Renal cortical epithelial cell (primary cell): ENCODE measurements around the gene KIAA1671. TPM values are rescaled to one million over a fixed set of nuclear protein-coding genes. Genes with fewer than 3 reads are reported as not detected.
"Not testable (repeated sequence)": the region's sequence is repeated elsewhere in the genome, so short reads cannot be mapped to it uniquely, and the experiment has no call there.

ENCODE experiments used
- DNase-seq: peaks from one replicate; pipeline ENCODE4 v3.0.0-alpha.2; 2011; ENCODE audit warnings: low read depth
- total RNA-seq: library from RNA; depleted of rRNA; stranded (reverse); fragments of >200 nt; gene quantifications from 2 replicates; pipeline ENCODE4 v1.2.3, GENCODE V29; 2014

KIAA1671 gene
- total RNA-seq = 15.5 and 31.1 TPM in 2 replicates

GRCh38 chr22:24951942-24952836 is at the start of gene KIAA1671:
KIAA1671 (plus strand) TSS chr22:24952716; CDS start chr22:25028000, 75,284 bp downstream.
- peak; percentile 48 for DNase-seq

- DNase-seq = no peak
These were observed 46.6 kb upstream of the KIAA1671 start for GRCh38 chr22:24905909-24906308.

GRCh38 chr22:24907101-24907500 is 45.4 kb upstream of the KIAA1671 start:
- not testable (repeated sequence) for DNase-seq

GRCh38 chr22:24920029-24920428 is 32.5 kb upstream of the KIAA1671 start:
- no peak for DNase-seq

DNA sequence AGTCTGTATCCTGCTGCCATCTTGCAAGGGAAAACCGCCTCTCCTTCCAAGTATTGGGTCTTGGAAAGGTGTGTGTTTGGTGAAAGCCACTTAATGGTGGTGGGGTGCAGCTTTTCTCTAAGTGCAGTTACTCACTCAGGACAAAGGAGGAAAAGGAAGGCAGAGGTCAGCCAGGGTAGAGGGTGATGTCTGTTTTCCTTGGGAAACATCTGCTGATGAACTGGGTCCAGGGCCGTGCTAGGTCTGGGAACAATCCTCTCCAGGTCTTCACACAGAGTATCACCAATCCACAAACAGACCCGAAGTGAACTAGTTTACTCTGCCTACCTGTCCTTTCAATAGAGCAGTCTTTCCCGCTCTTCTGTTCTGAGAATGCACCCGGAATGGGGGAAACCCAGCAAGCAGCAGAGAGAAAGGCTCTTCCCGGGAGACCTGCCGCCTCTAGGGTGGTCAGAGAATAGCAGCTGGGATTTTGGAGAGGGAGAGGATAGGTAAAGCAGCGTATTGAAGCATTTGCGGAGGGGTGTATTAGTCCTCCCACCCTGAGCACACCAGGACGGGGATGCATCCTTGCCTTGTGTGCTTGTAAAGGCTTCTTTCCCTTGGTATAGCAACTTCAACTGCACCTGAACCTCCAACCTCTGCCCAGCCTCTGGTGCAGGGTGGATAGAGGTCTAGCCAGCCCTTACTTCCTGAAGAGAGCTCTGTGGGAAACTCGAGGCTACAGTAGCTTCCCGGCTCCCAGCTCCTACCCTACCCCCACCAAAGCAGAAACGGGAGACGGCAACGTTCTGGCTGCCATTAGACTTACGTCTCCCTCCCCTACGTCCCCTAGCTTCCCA is 26.7 kb upstream of the KIAA1671 start:
- DNase-seq = no peak

- no peak for DNase-seq
These were observed 26.1 kb upstream of the KIAA1671 start for GRCh38 chr22:24926428-24926725.

- peak; percentile 30 for DNase-seq
These were observed 25.5 kb upstream of the KIAA1671 start for GRCh38 chr22:24926849-24927579.

DNA sequence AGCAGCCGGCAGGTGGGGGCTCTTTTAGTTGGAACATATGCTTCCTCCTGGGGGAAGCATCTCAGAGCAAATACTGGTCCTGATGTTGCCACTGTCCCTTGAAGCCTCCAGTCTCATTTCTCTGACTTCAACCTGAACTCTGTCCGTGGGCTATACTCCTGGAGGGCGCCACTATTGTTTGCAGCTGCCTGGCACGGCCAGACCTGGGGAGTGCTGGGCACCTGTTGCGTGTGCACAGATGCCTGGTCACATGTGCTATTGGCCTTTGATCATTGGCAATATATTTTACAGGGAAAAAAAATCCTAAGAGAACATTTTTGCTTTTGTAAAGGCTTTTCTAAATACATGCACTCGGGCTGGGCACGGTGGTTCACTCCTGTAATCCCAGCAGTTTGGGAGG is 24.2 kb upstream of the KIAA1671 start:
- no peak for DNase-seq

DNA sequence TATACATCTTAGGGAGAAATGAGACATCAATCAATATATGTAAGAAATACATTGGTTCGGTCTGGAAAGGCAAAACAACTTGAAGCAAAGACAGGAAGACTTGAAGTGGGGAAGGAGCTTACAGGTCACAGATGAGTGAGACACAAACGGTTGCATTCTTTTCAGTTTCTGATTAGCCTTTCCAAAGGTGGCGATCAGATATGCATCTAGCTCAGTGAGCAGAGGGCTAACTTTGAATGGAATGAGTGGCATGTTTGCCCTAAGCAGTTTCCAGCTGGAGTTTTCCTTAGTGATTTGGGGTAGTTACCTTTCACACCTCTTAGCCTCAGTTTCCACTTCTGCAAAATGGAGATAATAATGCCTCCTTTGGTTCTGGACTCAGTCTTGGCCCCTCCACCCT is 21.8 kb upstream of the KIAA1671 start:
- no peak for DNase-seq

- DNase-seq = no peak
These were observed 16.6 kb upstream of the KIAA1671 start for GRCh38 chr22:24935771-24936483.

DNA sequence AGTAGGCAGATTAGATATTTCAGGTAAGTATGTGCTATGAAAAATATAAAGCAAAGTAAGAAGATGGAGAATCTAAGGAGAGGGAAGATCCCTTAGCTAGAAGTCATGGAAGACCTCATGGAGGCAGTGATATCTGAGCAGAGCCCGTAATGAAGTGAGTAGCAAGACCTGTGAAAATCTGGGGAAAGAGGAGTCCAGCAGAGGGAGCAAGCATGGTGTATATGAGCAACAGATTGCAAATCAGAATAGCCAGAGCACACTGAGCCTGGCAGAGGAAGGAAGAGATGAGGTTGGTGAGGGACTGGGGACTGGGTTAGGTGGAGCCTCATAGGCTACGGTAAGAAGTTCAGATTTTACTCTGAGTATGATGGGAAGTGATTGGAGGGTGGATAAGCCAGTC is 15.4 kb upstream of the KIAA1671 start:
- DNase-seq = peak; percentile 44

DNA sequence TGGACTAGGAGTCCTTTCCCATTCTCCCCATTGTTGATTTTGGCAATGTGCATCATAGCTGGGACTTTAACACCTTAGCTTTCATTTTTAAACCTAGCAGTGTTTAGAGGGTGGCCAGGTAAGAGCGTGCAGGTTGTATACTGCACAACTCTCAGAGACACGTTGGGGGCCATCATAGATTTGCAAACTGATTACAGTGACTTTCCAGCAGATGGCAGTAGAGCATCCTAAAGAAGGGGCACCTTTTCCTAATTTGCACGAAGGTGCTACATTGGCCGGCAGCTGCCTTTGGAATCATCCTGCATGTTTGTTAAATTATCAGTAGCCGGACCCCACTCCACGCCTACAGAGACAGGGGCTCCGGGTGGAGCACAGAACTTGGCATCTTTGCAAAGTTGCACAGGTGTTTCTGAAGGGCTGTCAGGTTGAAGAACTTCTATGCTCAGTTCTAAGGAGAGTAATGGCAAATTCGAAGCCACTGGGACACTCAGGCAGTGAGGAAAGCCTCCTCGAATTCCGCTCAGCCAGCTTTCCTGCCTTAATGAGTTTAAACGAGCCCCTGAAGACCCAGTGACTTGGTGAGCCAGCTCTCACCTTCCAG is 13.7 kb upstream of the KIAA1671 start:
- peak; percentile 44 for DNase-seq

- no peak for DNase-seq
These were observed 10.2 kb upstream of the KIAA1671 start for GRCh38 chr22:24942301-24942700.

DNA sequence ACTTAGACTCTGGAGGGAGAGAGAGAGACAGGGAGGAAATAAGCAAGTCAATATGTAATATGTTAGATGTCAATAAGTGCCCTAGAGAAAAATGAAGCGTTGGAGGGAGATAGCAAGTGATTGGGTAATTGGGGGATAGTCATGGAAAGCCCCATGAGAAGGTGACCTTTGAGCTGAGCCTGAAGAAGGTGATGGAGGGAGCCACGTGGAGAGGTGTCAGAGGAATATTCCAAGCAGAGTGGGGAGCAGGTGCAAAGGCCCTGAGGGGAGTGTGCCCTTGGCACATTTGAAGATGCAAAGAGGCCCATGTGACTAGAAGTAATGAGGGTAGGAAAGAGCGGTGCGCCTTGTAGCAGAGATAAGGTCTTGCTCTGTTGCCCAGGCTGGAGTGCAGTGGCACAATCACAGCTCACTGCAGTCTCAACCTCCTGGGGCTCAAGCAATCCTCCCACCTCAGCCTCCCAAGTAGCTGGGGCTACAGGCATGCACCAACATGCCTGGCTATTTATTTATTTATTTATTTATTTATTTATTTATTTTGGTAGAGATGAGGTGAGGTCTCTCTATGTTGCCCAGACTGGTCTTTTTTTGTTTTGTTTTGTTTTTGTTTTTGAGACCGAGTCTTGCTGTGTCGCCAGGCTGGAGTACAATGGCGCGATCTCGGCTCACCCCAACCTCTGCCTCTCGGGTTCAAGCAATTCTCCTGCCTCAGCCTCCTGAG is 8.1 kb upstream of the KIAA1671 start:
- no peak for DNase-seq

- DNase-seq = no peak
These were observed 7.1 kb upstream of the KIAA1671 start for GRCh38 chr22:24945430-24945829.

- no peak for DNase-seq
These were observed 5.1 kb upstream of the KIAA1671 start for GRCh38 chr22:24947383-24947782.

DNA sequence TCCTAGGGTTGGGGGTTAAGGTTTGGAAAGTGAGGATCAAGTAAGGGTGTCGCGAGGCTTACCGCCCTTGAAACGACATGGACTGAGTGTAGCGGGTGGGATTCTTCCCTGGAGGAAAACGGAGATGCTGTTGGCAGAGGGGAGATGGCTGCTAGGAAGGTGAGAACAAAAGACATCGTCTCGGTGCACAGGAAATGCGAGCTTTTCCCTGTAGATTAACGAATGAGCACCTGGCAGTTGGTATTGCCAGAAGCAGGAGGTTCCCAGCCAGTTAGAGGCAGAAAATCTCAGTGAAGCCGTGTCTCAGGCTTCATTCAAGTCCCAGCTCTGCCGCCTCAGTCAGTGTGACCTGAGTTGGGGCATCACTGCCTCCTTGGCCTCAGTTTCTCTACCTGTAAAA is 4.6 kb upstream of the KIAA1671 start:
- DNase-seq = no peak

DNA sequence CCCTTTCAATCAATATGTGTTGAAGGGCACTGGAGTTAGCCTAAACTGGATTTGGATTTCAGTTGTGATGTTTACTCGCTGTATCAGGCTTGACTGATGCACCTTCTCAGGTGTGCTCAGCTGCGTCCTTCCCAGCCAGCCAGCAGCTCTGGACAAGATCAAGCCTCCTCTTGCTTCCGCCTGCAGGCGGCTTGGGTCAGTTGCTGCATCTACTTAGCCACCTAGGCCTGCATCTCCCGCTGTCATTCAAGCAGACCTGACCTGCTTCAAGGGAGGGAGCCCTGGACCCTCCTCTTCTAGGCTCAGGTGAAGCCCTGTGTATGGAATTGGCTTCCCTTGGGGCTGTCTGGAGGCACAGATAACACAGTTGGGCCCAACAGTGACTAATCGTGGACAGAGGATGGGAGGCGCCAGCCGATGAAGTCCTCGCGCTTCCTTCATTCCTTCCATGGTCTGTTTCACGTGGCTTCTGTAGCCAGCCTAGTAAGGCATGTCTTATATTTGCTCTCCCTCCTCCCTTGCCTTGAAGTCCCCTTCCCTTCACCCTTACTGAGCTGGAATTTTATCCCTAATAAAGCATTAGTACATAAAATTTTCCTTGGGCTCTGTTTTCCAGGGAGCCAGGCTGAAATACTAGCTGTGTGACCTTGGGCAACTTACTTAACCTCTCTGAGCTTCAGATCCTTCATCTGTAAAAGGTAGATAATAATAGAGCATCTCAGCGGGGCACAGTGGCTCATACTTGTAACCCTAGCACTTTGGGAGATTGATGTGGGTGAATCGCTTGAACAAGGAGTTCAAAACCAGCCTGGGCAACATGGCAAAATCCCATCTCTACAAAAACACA is 3.9 kb upstream of the KIAA1671 start:
- DNase-seq = no peak

- no peak for DNase-seq
These were observed 2.1 kb upstream of the KIAA1671 start for GRCh38 chr22:24950272-24950902.
